ENCODE data around the gene LRP5. TPM values are rescaled to one million over a fixed set of nuclear protein-coding genes. Genes with fewer than 3 reads are reported as not detected.
"Not testable (repeated sequence)": the region's sequence is repeated elsewhere in the genome, so short reads cannot be mapped to it uniquely, and the experiment has no call there.

The LRP5 gene
- total RNA-seq, 4 donors from 2014 or later = 22.3 to 43.2 (median 33.8) TPM

DNA sequence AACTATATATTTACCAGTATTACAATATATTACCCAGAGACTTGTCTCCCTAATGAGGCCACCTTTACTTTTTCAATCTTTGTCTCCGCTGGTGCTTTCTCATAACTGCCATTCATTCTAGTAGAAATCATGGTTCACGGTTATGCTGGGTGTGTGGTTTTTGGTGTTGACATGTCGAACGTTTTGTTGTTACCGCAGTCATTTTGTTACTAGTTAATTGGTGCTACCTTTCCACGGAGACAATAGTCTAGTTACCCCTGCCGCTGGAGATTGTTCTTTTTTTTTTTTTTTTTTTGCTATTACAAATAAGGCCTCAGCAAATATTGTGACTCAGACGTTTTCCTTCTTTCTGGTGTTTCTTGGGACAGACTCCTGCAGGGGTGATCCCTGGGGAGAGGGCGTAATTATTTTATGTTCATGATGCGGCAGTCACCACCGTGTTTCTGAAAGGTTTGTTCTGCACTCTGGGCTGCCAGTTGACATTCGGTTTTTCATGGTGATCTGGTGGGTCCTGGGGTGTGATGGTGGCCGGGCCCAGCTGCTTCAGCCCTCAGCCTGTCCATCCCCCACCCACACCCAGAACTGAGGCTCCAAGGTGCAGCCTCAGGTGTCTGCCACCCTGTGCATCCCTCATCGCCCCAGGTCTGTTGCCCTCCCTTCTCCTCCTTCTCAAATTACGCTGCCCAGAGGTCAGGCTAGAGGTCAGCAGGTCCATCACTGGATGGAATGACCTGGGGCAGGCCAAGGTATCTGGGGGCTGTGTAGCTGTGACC, 28.6 kb downstream of the LRP5 start:
- 78 to 81% methylated on average over 13 to 15 of the region's 15 CpGs for WGBS, 2 donors
- peak overlapping the region in 2 of 4 donors; percentile 62 to 75 for H3K27ac ChIP-seq

DNA sequence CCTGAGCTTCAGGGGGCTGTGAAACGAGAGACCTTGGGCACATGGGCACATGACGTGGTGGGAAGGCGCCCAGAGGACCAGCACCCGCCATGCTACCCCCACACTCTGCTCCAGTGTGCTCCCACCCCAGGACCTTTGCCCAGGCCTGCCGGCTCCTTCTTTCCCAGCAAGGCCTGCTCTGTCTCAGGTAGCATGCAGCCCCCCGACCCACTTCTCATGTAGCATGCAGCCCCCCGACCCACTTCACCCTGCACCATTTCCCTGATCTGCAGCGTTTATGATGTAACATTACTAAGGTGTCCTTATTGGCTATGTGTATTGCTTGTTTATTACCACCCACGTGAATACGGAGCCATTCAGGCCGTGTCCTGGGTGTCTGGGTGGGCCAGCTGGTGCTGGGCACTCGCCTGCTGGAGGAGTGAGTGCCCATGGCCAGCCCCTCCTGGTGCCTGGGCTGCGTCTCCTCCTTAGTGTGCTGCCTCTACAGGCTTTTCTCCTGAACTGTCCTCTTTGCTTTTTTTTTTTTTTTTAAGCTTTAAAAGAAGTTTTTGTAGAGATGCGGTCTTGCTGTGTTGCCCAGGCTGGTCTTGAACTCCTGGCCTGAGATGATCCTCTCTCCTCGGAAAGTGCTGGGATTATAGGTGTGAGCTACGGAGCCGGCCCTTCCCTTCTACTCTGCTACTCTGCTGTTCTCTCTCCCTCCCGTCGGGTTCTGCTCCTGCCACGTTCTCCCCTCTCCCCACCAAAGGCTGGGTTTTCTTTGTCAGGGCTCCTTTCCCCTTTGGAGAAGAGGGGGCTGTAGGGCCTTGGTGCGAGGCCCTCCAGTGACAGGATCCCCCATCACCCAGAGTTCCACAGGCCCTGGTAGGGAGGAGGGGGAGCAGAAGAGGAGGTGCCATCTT, 29.4 kb downstream of the LRP5 start:
- Histone ChIP-seq H3K9me3 (no peaks in the 10 kb centered on the region), H3K4me3 (no peak overlapping the region), H3K27me3 (no peaks in the 10 kb centered on the region), H3K4me1 (peaks cover 0 to 61% (median 20%) of the 10 kb centered on the region in 4 donors), H3K27ac (peak overlapping the region in 3 of 4 donors; percentile 5 to 75 (median 62)), H3K36me3 (no peaks in the 10 kb centered on the region)
- no peak for DNase-seq (ENCODE audit: low spot score in 2 of 2)
- WGBS, 2 donors = 62 to 68% methylated on average over 21 of the region's 21 CpGs
- no peak for TF ChIP-seq POLR2A (IDR thresholded peaks at IDR 0.05)
- TF ChIP-seq, protein P1, sequence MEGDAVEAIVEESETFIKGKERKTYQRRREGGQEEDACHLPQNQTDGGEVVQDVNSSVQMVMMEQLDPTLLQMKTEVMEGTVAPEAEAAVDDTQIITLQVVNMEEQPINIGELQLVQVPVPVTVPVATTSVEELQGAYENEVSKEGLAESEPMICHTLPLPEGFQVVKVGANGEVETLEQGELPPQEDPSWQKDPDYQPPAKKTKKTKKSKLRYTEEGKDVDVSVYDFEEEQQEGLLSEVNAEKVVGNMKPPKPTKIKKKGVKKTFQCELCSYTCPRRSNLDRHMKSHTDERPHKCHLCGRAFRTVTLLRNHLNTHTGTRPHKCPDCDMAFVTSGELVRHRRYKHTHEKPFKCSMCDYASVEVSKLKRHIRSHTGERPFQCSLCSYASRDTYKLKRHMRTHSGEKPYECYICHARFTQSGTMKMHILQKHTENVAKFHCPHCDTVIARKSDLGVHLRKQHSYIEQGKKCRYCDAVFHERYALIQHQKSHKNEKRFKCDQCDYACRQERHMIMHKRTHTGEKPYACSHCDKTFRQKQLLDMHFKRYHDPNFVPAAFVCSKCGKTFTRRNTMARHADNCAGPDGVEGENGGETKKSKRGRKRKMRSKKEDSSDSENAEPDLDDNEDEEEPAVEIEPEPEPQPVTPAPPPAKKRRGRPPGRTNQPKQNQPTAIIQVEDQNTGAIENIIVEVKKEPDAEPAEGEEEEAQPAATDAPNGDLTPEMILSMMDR (IDR thresholded peaks at IDR 0.05) = peak in 1 of 5 experiments; percentile 9
- no peak for TF ChIP-seq EP300 (IDR thresholded peaks at IDR 0.05)

More for the DNA sequence above, 28.6 kb downstream of the LRP5 start:
- no peak for TF ChIP-seq EP300 (IDR thresholded peaks at IDR 0.05)
- TF ChIP-seq, protein P1 (IDR thresholded peaks at IDR 0.05) = no peak
- TF ChIP-seq POLR2A (IDR thresholded peaks at IDR 0.05) = no peak
- Histone ChIP-seq H3K4me3 (no peak overlapping the region), H3K27me3 (no peaks in the 10 kb centered on the region), H3K36me3 (no peaks in the 10 kb centered on the region), H3K9me3 (no peaks in the 10 kb centered on the region), H3K4me1 (peaks cover 0 to 55% (median 18%) of the 10 kb centered on the region in 4 donors)
- DNase-seq (ENCODE audit: low spot score in 2 of 2) = no peak

DNA sequence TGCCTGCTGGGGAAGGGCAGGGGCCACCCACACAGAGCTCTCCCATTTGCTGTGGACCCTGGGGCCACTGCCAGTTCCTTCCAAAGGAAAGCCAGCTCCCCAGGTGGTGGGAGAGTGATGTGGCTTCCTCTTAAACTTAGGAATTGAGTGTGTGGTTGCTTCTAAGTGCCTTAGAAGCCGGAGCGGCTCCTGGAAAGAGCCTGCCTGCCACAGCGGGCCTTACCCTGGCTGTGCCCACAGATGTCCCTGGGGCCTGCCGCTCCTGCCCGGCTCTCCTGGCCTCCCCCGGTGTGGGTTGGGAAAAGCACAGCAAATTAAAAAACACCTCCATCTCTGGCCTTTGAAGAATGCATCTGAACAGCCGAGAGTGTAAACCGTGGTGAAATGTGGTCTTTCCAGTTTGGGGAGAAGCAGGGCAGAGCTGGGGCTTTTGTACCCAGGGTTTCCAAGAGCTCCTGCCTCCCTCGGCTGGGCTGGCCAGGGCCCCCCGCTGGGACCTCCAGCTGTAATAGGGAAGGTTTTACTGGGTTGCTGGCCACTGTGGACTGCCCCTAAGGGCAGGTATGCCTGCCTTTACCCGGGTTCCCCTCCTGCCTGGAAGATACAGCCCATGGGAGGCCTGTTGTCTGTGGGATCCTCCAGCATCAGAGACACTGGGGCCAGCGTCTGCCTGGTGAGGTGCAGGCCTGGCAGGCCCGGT, 30.2 kb downstream of the LRP5 start:
- H3K27ac ChIP-seq = peak overlapping the region in 3 of 4 donors; percentile 5 to 75 (median 62)
- no peaks in the 10 kb centered on the region for H3K36me3 ChIP-seq
- H3K27me3 ChIP-seq = no peaks in the 10 kb centered on the region
- DNase-seq (ENCODE audit: low spot score in 2 of 2) = no peak
- H3K4me3 ChIP-seq = no peak overlapping the region
- H3K4me1 ChIP-seq = peaks cover 0 to 60% (median 18%) of the 10 kb centered on the region in 4 donors
- WGBS, 2 donors = 54 to 61% methylated on average over 12 to 13 of the region's 13 CpGs
- no peaks in the 10 kb centered on the region for H3K9me3 ChIP-seq
- no peak for TF ChIP-seq EP300 (IDR thresholded peaks at IDR 0.05)
- TF ChIP-seq, protein P1 (IDR thresholded peaks at IDR 0.05) = no peak
- TF ChIP-seq POLR2A (IDR thresholded peaks at IDR 0.05) = no peak

DNA sequence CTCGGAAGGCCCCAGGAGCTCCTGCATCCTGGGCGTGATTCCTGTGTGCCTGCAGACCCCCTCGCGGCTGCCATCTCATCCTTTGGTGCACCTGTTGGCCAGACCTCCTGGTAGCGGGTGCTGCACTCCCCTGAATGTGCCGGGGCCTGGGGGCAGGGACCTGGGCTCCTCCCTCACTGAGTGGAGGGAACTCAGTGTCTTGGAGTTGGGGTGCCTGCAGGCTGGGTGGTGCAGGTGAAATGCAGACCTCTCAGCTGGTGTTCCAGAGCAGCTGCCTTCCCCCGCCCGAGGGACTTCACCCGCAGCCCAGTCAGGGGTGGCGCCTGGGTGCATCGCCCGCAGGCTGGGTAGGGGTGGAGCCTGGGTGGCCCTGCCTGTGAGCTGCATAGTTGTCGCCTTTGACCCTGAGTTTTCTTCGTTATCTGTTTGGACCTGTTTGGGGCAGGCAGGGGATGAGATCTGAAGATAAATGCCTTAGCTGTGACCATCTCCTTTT, 31.4 kb downstream of the LRP5 start:
- TF ChIP-seq POLR2A (IDR thresholded peaks at IDR 0.05) (no peak), EP300 (IDR thresholded peaks at IDR 0.05) (no peak)
- TF ChIP-seq, protein P1 (IDR thresholded peaks at IDR 0.05) = no peak
- H3K4me1 ChIP-seq = peaks cover 0 to 50% (median 13%) of the 10 kb centered on the region in 4 donors
- H3K27me3 ChIP-seq = no peaks in the 10 kb centered on the region

DNA sequence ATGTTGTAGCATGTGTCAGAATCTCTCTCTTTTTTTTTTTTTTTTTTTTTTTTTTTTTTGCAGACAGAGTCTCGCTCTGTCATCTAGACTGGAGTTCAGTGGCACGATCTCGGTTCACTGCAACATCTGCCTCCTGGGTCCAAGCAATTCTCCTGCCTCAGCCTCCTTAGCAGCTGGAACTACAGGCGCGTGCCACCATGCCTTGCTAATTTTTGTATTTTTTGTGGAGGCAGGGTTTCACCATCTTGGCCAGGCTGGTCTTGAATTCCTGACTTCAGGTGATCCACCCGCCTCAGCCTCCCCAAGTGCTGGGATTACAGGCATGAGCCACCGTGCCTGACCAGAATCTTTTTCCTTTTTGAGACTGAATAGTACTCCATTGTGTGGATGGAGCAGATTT, 32.4 kb downstream of the LRP5 start:
- H3K4me1 ChIP-seq = peaks cover 0 to 46% (median 13%) of the 10 kb centered on the region in 4 donors
- not testable (repeated sequence) for H3K36me3 ChIP-seq; DNase-seq (ENCODE audit: low spot score in 2 of 2); H3K9me3 ChIP-seq; H3K27ac ChIP-seq; H3K27me3 ChIP-seq; H3K4me3 ChIP-seq
- WGBS, 2 donors = 98 to 99% methylated on average over 7 of the region's 7 CpGs

More for the DNA sequence above, 31.4 kb downstream of the LRP5 start:
- H3K36me3 ChIP-seq = peaks cover 0 to 4% (median 0%) of the 10 kb centered on the region in 3 donors
- H3K9me3 ChIP-seq = no peaks in the 10 kb centered on the region
- WGBS, 2 donors = 90 to 92% methylated on average over 14 of the region's 14 CpGs
- peak overlapping the region in 2 of 4 donors; percentile 28 to 75 for H3K27ac ChIP-seq
- H3K4me3 ChIP-seq = no peak overlapping the region
- DNase-seq (ENCODE audit: low spot score in 2 of 2) = no peak
